HG02759 (cell line): ENCODE results near the gene RP2.
A peak's percentile ranks its signal among the peaks of the same experiment; 100 is the strongest.

Experiments
- ATAC-seq: cut with Tn5 transposase; IDR thresholded peaks from one replicate; pipeline ENCODE4 v1.9.1; 2021; ENCODE audit warnings: mild to moderate bottlenecking, moderate library complexity; ENCODE audit not compliant: unreplicated experiment

The RP2 gene

DNA sequence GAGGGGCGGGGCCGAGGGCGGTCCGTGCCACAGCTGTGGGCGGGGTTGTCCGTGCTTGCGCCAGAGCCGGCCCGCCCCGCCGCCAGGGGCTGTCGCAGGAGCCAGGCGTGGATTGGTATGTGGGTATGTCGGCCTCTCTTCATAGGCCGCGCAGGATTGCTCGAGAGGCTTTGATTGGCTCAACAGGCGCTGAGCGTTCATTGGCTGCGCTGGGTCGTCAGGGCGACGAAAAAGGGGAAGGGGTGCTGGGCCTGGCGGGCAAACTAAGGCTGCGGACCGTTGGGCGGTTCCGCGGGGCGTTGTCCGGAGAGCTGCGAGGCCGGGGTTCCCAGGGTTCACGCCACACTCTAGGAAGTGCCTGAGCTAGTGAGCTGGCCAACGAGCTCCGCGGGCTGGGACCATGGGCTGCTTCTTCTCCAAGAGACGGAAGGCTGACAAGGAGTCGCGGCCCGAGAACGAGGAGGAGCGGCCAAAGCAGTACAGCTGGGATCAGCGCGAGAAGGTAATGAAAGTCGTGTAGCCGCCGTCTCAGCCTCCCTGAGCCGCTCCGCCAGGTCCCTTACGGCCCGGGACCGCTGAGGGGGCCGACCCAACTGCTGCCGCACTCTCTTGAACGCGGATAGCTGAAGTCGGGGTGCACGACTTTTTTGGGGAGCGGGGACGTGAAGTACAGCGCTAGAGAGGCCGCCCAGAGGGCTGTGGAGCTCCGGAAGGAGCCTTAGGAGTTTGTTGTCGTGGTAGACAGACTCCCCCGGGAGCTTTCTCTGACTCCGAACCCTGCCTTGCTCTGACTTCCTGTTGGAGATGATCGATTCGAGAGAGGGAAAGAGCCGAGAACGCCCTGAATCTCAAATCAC, at the start of gene RP2:
TSS of gene RP2 (plus strand) at position 343 of the 857 bp plus-strand sequence. CDS start at position 401, 58 bp downstream.
- peak; percentile 94 for ATAC-seq

DNA sequence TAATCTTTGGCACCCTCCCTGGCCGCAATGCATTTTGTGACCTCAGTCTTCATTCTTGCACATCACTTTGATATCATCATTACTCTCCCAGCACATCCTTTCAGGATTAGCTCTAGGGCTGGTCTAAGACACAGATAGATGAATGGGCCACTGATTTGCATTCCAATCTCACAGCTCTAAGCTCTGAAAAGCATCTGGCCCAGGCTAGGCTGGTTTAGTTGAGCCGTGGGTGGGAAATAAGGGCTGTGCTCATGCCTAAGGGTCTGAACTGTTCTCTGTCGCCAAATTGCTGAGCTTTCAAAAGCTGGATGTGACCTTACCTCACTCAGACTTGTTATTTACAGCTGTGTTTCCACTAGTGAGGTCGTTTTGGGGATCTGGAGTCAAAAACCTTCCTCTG, 47.9 kb upstream of the RP2 start:
- ATAC-seq: no peak

DNA sequence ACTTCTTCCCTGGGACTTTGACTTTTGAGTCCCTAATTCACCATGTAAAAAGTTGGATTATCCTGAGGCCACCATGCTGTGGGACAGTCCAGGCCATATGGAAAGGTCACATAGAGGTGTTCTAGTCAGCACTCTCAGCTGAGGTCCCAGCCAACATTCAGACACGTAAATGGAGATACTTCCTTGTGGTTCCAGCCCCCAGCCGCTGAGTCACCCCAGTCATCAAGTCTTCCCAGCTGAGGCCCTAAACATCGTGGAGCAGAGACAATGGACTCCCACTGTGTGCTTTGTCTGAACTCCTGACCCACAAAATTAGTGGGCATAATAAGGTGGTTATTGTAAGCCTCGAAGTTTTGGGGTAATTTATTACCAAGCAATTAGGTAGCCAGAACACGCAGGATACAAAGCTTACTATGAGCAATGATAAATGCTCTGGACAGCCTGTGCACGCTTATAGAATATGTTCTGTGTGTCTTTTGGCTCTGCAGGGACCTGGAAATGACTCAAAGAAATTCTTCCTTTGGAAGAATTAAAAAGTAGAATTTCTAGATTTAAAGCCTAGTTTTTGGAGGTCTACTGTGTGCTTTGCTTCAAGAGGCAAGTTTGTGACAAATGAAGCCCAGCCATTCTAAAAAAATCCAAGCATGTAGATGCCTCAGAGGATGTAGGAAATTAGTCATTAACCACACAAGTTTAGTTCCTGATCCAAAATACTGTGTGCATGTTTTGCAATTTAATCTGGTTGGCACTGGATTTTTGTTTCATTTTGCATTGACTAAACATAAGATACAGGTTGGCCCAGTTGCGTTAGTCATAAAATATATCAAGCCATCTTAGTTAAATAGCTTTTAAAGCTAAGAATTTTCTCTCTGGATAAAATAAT, 44.7 kb upstream of the RP2 start:
- ATAC-seq: no peak

DNA sequence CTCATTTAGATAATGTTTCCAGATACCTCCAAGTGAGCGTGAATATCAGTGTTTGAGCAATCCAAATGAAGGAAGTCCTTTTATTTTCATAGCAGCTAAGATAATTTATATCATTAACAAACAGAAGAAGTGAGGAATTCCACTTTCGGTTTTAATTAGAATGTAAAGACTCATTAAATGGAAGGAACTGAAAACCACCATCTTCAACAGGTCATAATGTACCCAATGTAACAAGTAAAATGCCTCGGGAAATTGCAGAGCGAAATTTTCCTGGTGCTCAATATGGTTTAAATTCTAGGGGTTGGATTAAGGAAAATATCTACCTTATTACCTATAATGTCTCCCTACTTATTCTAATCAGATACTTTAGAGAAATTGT, 44.0 kb upstream of the RP2 start:
- ATAC-seq: no peak

DNA sequence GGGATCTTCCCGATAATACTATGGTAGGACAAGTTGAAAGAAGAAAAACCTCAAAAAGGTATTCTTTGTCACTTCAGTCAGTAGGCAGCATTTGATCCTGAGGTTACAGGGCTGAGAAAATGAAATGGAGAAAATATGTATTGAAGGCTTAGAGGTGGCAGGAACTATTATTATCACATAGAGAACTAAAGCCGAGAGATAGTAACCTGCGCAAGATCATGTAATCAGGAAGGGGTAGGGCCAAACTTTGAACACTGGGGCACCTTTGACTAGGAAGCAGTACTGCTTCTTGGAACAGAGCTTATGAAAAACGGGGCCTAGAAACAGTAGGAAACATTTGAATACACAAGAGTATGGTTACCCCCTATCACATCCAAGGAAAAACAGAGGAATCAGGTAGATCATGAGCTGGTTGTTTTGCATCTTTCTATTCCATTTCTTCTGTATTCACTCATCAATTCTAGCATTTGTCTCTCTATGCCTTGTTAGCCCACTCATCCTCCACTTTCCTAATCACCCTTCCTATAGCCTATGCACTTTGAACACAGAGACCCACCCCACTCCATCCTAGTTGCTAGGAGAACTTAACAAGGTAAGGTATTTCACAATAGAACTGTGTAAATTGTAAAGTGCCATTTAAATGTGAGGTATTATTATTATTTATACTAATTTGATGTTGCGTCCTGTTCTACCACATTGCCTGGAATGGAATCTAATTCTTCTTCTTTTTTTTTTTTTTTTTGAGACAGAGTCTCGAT, 43.3 kb upstream of the RP2 start:
- no peak for ATAC-seq

DNA sequence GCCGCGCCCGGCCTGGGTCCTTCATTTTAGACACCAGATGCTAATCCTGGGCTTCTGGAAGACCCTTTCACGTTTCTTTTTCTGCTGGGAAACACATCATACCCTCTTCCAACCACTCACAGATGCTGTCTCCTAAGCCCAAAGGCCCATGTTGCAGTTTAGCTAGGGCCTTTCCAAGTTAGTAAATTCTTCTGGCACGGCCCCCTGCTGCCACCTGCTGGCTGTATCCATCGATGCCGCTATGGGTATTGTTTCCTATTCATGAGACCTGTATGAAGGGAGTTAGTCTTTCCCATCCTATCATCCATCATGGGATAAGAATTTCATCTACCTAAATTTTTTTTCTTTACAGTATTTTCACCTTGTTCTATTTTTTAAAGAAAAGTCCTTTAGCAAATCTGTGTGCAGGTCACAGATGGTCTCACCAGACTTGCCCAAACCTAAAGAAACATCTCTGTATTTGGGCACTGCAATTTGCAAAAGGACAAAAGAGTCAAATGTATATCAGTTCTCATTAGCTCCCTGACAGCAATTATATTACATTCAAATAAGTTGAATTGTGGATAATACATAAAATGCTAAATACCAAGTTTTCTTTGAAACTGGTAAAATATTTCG, 40.2 kb upstream of the RP2 start:
- peak; percentile 59 for ATAC-seq

DNA sequence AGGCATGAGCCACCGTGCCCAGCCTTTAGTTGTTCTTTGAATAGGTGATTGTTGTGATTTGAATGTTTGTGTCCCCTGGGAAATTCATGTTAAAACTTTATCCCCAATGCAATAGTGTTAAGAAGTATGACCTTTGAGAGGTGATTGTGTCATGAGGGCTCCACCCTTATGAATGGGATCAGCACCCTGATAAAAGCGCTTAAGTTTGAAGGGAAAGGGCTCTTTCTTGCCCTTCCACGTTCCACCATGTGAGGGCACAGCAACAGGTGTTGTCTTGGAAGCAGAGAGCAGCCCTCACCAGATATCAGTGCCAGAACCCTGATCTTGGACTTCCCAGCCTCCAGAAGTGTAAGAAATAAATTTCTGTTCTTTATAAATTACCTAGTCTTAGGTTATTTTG, 33.7 kb upstream of the RP2 start:
- no peak for ATAC-seq

DNA sequence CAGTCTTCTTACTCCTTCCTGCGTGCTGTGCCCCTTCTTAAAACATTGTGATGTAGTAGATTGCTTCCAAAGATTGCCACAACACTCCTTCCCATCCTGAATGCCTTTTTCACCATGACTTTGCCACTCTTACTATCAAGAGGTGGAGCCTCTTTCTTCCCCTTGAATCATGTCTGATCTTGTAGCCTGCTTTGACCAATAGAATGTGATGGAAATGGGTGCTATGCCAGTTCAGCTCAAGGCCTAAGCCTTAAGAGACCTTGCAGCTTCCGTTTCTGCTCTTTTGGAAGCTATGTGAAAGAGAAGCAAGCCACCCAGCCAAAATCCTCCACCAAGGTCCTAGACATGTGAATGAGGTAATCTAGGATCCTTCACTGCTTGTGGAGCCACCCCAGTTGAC, 31.6 kb upstream of the RP2 start:
- ATAC-seq: no peak

DNA sequence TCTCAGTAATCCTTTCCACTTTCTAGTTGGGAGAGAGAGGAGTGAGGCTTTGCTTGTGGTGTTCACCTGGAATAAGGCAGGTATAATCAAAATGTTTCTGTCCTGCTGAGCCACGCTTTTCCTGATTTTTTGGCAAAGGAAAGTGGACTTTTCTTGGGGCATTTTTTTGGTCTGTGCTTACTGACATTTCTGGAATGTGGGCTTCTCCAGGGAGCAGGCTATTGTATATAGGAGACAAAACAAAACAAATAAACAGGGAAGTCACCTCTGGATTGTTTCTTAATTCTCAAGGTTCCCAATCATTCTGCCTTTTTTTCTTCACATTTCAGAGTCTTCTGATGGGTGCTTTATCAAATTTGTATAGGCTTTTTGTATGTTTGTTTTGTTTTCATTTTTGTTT, 25.7 kb upstream of the RP2 start:
- ATAC-seq: no peak

DNA sequence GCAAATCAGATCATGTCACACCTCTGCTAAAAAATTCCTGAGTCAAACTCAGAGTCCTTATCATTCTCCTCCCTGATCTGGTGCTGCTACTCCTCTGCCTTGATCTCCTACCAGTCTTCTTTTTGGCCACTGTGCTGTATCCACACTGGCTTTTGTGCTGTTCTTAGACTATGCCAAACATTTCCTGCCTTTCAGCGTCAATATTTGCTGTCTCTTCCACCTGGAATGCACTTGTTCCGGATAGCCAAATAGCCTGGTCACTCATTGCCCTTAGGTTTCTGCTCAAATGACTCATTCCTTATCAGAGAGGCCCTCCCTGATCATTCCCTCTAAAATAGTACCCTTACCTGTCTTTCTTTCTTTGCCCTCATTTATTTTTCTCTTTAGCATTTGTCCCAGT, 24.4 kb upstream of the RP2 start:
- ATAC-seq: no peak

DNA sequence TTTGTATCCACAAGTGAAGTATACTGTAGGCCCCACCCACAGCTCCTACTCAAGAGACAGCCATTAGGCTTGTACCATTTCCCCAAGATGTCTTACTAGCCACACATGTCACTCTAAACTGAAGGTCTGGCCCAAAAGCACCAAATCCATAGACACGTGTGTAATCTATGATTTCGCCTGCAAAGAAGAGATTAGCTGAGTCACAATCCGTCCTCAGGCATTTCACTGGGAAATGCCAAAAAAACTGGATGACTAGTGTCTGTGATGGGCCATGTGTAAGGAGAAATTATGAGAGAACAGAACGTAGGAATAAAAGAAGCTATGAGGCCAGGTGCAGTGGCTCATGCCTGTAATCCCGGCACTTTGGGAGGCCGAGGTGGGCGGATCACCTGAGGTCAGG, 21.9 kb upstream of the RP2 start:
- no peak for ATAC-seq

DNA sequence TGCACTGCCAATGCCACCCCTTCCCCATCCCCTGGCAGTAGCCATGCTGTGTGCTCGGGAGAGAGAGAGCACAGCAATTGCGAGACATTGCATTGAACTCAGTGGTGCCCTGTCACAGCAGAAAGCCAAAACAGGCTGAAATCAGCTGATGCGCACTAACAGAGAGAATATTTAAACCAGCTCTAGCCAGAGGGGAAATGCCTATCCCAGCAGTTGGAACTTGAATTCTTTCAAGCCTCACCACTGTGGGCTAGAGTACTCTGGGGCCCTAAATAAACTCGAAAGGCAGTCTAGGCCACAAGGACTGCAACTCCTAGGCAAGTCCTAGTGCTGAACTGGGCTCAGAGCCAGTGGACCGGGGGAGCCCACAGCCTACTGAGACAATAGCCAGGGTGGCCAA, 17.7 kb upstream of the RP2 start:
- ATAC-seq: no peak

DNA sequence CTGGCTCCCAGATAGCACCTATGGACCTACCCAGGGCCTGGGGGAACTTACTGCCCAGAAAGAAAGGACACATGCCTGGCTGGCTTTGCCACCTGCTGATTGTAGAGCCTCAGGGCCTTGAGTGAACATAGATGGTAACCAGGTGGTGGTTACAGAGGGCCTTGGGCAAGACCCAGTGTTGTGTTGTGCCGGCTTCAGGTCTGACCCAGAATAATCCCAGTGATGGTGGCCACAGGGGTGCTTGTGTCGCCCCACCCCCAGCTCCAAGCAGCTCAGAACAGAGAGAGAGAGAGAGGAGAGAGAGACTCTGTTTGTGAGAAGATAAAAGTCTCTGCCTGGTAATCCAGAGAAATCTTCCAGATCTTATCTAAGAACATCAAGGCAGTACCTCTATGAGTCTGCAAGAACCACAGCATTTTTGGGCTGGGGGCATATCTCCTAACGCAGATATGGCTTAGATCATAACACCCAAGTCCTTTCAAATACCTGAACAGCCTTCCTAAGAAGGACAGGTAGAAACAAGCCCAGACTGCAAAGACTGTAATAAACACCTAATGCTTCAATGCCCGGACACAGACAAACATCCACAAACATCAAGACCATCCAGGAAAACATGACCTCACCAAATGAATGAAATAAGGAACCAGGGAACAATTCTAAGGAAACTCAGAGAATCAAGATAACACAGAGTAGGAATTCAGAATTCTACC, 16.3 kb upstream of the RP2 start:
- no peak for ATAC-seq

DNA sequence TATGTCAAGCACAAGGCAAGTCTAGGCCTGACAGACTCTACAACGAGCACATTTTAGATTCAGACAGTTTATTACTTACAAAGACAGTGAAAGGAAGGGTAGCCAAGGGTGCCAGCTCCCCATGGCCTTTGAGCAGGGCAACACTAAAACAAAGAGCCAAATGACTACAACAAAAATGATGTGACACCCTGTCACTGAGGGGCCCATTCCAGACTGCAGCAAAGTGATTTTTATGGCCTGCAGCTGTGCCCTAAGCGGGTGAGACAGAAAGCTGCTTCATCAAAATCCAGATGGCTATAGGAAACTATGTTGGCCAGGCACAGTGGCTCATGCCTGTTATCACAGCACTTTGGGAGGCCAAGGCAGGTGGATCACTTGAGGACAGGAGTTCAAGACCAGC, 13.4 kb upstream of the RP2 start:
- ATAC-seq: no peak

DNA sequence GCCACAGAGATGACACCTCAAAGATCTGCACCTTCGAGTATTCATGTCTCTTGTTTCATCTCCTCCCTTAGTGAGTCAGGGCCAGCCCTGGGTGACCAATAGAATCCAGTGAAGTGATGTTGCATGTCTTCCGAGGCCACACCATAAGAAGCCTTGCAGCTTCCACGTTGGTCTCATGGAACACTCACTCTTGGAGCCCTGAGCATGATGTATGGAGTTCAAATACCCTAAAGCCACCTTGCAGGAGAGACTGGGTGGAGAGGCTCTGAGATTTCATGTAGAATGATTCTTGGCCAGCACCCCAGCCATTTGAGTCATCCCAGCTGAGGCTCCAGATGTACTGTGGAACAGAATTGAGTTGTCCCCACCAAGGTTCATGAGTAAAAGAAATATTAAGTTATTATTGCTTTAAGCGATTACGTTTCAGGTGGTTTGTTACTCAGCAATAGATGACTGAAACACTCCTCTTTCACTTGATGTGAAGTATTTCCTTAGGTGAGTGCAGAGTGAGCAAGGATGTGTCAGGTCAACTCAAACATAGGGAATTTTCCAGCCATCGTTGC, 5.0 kb upstream of the RP2 start:
- no peak for ATAC-seq

DNA sequence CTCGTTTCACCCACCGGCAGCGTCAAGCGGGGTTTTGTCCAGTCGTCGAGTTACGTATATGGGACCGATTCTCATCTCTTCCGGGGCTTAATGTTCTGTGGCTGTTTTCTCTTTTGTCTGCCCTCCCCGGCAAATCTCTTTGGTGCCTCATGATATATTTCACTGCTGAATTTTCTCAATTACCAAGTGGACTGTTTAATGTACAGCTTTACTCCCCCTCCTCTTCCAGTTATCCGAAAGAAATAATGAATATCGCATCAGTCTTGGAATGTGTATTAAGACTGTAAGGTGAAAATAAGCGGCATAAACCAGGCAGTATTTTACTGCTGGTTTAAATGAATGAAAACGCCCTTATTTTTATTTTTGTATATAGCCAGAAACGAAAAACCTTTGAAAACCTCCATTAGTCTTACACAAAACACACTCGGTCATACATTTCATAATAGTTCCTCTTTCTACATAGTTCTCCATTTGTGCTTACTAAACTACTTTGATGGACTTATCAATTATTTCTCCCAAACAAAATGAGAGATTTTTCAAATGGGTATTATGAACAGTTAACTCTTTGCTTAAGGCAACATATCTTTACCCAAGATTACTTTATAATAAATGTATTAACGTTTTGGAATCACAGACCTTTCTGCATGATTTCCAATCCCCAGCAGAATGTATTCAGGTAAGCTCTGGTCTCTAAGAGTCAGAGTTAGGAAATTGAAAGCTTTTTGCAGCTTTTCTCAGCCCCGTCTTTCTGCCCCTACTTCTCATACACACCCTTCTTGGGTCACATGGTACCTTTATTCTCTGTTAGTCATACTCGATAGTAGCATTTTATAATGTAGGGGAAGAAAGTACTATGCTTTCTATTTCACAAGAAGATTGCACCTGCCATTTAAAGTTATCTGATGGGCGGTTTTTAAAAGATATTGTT, 979 bp downstream of the RP2 start:
- no peak for ATAC-seq

DNA sequence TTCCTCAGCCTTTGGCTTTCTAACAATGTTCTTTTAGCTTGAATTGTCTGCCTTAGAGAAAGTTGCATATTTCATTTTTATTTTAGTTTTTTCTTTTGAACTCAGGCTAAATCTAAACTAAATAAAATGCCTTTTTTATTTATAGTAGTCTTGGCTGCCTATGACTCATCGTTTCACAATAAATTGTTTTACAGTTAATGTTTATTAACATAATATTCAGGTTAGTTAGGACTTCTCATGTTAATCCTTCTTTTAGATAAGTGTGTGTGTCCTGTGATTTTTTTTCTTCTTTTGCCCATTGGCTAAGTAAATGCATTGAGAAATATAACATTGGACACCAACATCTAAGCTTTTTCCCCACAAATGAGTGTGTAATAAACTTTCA, 1.6 kb downstream of the RP2 start:
- no peak for ATAC-seq

DNA sequence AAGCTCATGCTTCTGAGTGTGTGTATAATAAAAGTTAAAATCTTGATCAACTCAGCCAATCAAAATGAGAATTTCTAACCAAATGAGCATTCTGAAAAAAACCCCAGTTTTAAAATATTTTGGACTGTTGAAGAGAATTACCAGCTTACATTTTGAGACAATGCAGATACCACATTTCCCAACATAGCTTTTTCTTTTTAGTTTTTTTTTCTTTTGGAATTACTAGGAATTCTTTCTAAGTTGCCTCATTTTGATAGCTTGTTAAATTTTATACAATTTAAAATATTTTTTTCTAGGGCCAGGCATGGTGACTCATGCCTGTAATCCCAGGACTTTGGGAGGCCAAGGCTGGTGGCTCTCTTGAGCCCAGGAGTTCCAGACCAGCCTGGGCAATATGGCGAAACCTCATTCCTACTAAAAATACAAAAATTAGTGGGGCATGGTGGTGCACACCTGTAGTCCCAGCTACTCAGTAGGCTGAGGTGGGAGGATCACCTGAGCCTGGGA, 2.2 kb downstream of the RP2 start:
- no peak for ATAC-seq

DNA sequence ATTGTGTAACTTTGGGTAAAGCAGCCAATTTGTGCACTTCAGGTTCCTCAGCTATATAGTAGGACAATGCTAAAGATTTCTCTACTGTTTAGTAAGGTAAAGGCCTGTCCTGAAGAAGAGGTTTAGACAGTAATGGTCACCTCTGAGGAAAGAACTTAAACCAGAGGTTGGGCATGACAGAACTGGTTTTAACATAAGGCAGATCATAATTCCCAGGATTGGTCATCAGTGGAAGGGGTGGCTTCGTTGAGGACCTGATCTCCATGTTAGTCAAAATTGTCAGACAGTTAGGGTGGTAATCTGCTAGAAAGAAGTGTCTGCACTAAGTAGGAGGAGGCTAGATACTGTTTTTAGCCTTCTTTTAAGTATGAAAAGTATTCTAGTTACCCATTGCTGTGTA, 4.1 kb downstream of the RP2 start:
- no peak for ATAC-seq
